NCI-H226 (cell line): ENCODE data around the gene LRRC70.
"Not testable (repeated sequence)": the region's sequence is repeated elsewhere in the genome, so short reads cannot be mapped to it uniquely, and the experiment has no call there.

ENCODE experiments used
- DNase-seq: peaks from one replicate; pipeline ENCODE4 v3.0.0-alpha.2; 2015

The LRRC70 gene

DNA sequence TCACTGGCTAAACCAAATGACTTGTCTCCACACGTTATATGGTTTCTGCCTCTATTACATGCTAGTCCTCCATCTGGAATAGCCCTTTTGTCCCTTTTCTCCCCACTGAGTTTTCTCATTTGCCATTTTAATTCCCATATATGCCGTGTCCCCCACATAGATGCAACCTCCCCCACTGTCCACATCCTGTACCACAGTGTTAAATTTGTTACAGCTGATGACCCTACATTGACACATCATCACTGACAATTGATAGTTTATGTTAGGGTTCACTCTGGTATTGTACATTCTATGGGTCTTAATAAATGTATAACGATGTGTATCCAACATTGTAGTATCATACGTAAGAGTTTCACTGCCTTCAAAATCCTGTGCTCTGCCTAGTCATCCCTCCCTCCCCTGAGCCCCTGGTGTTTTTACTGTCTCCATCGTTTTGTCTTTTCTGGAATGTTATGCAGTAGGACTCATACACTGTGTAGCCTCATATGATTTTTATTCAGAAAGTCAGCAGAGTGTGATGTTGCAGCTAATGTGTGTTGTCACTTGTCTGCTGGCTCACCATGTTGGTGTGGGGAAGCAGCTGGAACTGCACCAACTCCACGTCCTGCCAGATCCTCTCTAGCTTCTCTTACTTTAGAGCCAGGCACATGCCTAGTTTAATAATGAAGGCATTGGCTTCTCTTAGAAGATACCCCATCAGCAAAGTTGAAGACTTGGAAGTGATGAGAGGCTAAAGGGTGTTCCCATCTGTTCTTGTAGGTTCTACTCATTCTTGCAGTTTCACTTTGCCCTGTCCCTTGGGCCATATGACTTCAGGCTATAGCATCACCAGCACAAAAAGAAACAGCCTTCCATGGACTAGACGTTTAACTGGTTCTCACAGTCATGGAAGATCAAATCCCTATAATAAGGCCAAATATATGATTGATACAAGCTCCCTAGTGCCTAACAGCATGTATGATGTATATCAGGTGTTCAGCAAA is 30.2 kb downstream of the LRRC70 start:
- DNase-seq = no peak

DNA sequence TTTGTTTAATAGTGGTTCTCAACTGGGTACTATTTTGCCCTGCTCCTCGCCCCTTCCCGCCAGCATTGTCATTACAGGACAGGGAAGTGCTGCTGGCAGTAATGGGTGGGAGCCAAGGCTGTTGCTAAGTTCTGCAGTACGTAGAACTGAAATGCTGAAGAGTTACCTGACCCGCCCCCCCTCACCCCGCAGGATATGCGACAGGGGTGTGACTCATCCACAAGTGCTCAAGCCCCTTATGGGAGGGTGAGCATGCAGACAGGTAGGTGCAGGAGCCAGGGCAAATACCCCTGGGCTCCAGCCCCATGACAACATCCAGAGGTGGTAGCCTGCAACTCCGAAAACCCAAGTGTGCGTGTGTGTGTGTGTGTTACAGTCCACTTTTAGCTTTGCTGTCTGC is 35.7 kb downstream of the LRRC70 start:
- no peak for DNase-seq

DNA sequence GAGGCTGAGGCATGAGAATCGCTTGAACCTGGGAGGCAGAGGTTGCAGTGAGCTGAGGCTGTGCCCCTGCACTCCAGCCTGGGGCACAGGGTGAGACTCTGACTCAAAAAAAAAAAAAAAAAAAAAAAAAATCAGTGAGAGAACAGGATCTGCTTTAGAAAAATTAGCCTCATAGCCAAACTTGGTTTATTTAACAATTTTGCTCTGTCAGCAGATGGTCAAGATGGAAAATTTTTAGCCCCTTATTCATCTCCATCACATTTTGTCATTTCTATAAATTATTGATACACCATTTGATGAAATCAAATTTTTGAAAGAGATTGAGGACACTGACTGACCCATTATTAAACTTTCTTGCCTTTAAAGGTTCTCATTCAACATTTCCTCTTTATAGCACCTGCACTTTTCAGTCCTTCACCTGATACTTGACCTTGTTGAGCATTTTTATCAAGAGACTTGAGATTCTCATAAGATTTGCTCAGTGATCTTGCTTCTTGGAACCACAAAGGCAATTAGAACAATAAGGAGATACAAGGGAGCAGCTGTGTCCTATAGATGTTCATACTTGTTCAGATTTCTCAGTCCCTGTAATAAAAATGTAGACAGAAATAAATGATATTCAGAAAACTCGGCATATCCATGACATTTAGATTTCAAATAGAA is 38.1 kb downstream of the LRRC70 start:
- DNase-seq = no peak

DNA sequence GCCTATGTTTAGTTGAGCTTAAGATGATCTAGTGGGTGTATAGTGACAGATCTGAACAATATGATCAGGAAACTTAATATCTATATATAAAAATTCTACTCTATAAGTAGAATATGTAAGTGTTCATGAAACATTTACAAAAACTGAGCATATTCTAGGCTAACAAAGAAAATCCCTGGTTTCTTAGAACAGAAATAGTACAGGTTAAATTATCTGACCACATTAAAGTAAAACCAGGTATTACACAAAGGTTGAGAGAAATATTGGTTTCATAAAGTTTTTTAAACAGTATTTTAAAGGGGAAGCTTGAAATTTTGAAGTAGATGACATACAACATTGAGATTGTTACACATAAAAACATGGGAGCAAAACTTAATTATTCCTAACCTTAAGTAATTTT is 39.3 kb downstream of the LRRC70 start:
- DNase-seq = no peak

DNA sequence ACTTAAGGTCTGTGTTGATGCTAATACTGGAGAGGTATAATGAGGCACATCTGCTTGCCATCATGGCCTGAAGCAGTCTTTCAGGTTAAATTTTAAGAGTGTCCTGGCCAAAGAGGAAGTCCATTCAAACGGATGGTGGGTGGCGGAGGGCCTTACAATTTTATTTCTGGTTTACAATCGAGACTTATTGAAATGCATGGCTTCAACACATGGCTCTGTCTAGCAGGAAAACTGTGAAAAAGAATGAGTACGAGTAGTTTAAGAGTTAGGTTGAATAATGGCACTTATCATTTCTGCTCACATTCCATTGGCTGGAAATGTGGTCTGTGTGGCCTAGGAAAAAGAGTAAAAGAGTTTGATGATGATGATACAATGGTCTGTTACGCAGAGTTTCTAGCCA is 42.1 kb downstream of the LRRC70 start:
- DNase-seq = no peak

DNA sequence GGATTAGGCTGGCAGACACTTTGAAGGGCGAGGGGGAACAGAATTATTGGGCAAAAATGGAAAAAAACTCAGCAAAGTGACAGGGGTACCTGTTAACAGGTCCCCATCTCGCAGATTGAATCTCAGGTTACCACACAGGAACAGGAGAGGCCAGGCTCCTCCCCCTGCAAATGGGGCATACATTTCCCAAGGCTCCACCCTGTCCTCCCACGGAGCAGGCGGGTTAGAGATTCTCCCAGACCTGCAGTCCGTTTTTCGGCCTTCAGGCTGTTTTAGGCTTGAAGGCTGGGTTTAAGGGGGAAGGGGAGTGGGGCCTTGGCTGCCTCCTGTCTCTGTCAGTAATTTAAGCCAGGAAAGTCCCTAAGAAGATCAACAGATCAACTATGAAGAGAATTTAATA is 42.7 kb downstream of the LRRC70 start:
- no peak for DNase-seq

DNA sequence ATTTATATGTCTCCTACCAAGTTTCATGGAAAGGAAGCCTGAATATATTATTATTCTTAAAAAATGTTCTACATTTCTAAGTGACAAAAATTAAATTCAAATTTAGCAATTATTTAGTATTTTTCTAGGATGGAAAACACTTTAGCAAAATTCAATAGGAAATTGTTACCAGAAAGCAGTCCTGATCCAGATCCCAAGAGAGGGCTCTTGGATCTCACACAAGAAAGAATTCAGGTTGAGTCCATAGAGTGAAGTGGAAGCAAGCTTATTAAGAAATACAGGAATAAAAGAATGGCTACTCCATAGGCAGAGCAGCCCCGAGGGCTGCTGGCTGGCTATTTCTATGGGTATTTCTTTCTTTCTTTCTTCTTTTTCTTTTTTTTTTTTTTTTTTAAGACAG is 44.7 kb downstream of the LRRC70 start:
- no peak for DNase-seq

DNA sequence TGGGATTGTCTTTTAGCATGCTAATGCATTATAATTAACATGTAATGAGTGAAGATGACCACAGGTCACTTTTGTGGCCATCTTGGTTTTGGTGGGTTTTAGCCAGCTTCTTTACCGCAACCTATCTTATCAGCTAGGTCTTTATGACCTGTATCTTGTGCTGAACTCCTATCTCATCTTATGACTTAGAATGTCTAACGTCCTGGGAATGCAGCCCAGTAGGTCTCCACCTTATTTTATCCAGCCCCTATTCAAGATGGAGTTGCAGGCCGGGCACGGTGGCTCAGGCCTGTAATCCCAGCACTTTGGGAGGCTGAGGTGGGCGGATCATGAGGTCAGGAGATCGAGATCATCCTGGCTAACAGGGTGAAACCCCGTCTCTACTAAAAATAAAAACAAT is 45.8 kb downstream of the LRRC70 start:
- not testable (repeated sequence) for DNase-seq

DNA sequence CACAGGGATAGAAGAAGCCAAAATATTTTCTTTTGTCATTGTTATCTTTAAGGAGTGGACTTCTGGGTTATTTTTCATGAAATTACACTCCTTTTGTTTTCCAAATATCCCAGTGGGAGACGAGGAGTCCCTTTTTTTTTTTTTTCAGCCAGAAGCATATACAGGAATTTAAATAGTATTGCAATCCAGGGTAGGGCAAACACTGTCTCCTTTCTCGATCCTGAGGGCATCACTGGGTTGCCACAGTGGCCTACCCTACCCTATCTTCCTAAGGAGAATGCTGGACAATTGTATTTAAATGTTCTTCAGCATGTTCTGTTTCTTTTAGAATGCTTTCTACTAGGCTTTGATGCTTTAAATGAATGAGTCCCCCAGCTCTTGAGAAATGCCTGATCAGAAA is 47.9 kb downstream of the LRRC70 start:
- no peak for DNase-seq

DNA sequence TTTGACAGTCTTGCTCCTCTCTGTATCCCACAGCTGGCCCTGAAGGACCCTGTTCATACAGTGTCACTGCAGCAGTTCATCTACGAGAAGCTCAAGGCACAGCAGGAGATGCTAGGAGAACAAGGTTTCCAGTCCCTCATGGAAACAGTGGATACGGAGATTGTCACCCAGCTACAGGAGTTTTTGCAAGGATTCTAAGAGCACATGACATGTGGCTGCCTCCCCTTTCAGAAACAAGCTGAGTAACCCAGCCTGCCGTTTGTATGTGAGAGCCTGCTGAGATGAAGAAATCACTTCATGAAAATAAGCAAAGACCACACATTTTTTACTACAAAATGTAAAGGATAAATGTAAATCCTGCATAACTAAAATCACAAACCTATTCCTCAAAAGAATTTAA is 48.5 kb downstream of the LRRC70 start:
- DNase-seq = no peak

DNA sequence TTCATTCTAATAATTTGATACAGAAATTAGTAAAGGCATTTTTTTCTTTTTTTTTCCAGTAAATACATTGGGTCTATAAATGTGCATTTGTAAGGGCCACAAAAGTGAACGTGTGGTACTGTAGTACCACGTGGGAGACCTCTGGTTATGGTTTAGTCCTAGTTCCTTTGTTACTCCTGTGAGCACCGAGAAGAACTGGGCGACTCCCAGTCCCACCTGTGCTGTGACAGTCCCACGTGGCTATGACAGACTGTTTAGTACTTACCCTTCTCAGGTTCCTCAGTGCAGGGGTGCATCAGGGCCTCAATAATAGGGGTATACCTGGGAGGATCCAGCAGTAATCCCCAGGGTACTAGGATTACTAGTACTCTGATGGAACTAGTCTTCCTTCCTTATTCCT is 49.3 kb downstream of the LRRC70 start:
- no peak for DNase-seq
